Tibial nerve (tissue), 4 donors: ENCODE results near the gene KMT2E. TPM values are rescaled to one million over a fixed set of nuclear protein-coding genes. Genes with fewer than 3 reads are reported as not detected.

Experiments used
- DNase-seq, 2 donors: peaks; one replicate each; pipeline ENCODE4 v3.0.0-alpha.2; 2019; ENCODE audit warnings: low spot score in 2 of 2
- H3K27ac ChIP-seq, 4 donors: fragments of 200-600 bp; sonication (generic) in 3 of 4; one replicate each; pipeline ENCODE4 v1.5.1; 2017 to 2019; ENCODE audit warnings: mild to moderate bottlenecking in 1 of 4
- H3K27me3 ChIP-seq, 2 donors: fragments of 200-600 bp; sonication (generic) in 1 of 2; one replicate each; pipeline versions ENCODE4 v1.5.1 to v1.6.0; 2017 to 2019
- H3K36me3 ChIP-seq, 3 donors: fragments of 200-600 bp; sonication (generic); one replicate each; pipeline ENCODE4 v1.5.1; 2018 to 2019
- H3K4me1 ChIP-seq, 4 donors: fragments of 200-600 bp; sonication (generic) in 3 of 4; one replicate each; pipeline ENCODE4 v1.5.1; 2017 to 2019
- H3K4me3 ChIP-seq, 4 donors: fragments of 200-600 bp; sonication (generic) in 3 of 4; one replicate each; pipeline ENCODE4 v1.5.1; 2017 to 2019; ENCODE audit warnings: mild to moderate bottlenecking in 1 of 4, moderate library complexity in 1 of 4
- H3K9me3 ChIP-seq, 4 donors: fragments of 200-600 bp; sonication (generic) in 3 of 4; one replicate each; pipeline ENCODE4 v1.5.1; 2017 to 2019
- CTCF ChIP-seq, 5 experiments: fragments of 200-600 bp in 3 of 5; fragments of 450-650 bp in 2 of 5; sonication (generic) in 3 of 5; IDR thresholded peaks; one replicate each; pipeline ENCODE4 v1.5.1; 2016 to 2019; ENCODE audit warnings: antibody characterized with exemption in 5 of 5, mild to moderate bottlenecking in 3 of 5, moderate library complexity in 2 of 5
- EP300 ChIP-seq, 2 donors: sonication (generic); formaldehyde crosslinking; IDR thresholded peaks; one replicate each; pipeline ENCODE4 v1.6.1; 2017; ENCODE audit warnings: antibody characterized with exemption in 2 of 2, mild to moderate bottlenecking in 1 of 2
- POLR2A ChIP-seq, 2 donors: fragments of 450-650 bp; IDR thresholded peaks; one replicate each; pipeline ENCODE4 v1.6.1; 2017; ENCODE audit warnings: antibody characterized with exemption in 2 of 2, mild to moderate bottlenecking in 2 of 2, moderate library complexity in 2 of 2
- WGBS, 2 donors: methylation state at CpG; one replicate each; pipeline ENCODE4 v1.1.5; 2018; 5-methylcytosine and 5-hydroxymethylcytosine counted together
- total RNA-seq, 4 donors: library from RNA; depleted of rRNA; stranded (reverse); fragments of >200 nt; gene quantifications; one replicate each; pipeline ENCODE4 v1.1.0, GENCODE V29; 2016

Gene KMT2E
- total RNA-seq, 4 donors from 2014 or later: 91.4 to 141 (median 132) TPM

- Histone ChIP-seq H3K27ac (no peak overlapping the region), H3K4me3 (no peak overlapping the region), H3K27me3 (no peaks in the 10 kb centered on the region), H3K36me3 (peaks cover 0 to 63% (median 0%) of the 10 kb centered on the region in 3 donors), H3K9me3 (no peaks in the 10 kb centered on the region), H3K4me1 (no peaks in the 10 kb centered on the region)
- WGBS, 2 donors: 88% methylated on average over 7 of the region's 7 CpGs
- DNase-seq: no peak
- no peak for TF ChIP-seq EP300 (IDR thresholded peaks at IDR 0.05)
These were observed 119.4 kb downstream of the KMT2E start for GRCh38 chr7:105133358-105133757.

- DNase-seq: no peak
- no peaks in the 10 kb centered on the region for H3K27me3 ChIP-seq
- no peak overlapping the region for H3K4me3 ChIP-seq
- H3K4me1 ChIP-seq: no peaks in the 10 kb centered on the region
- no peak overlapping the region for H3K27ac ChIP-seq
- 81 to 87% methylated on average over 9 of the region's 9 CpGs for WGBS, 2 donors
- TF ChIP-seq CTCF (IDR thresholded peaks at IDR 0.05) (no peak), POLR2A (IDR thresholded peaks at IDR 0.05) (no peak), EP300 (IDR thresholded peaks at IDR 0.05) (no peak)
- no peaks in the 10 kb centered on the region for H3K9me3 ChIP-seq
- peaks cover 0 to 65% (median 0%) of the 10 kb centered on the region in 3 donors for H3K36me3 ChIP-seq
These were observed 120.1 kb downstream of the KMT2E start for GRCh38 chr7:105133986-105134655.

- Histone ChIP-seq H3K9me3 (no peaks in the 10 kb centered on the region), H3K4me1 (peaks cover 0 to 4% (median 0%) of the 10 kb centered on the region in 4 donors), H3K36me3 (peaks cover 0 to 80% (median 0%) of the 10 kb centered on the region in 3 donors), H3K27me3 (no peaks in the 10 kb centered on the region), H3K27ac (no peak overlapping the region), H3K4me3 (no peak overlapping the region)
- DNase-seq: no peak
- 80 to 84% methylated on average over 3 of the region's 3 CpGs for WGBS, 2 donors
- no peak for TF ChIP-seq CTCF (IDR thresholded peaks at IDR 0.05)
- no peak for TF ChIP-seq EP300 (IDR thresholded peaks at IDR 0.05)
- no peak for TF ChIP-seq POLR2A (IDR thresholded peaks at IDR 0.05)
These were observed 122.2 kb downstream of the KMT2E start for GRCh38 chr7:105136221-105136620.

GRCh38 chr7:105137898-105138297 lies 123.9 kb downstream of the KMT2E start:
- H3K4me3 ChIP-seq: no peak overlapping the region

GRCh38 chr7:105139381-105139780 lies 125.4 kb downstream of the KMT2E start:
- no peaks in the 10 kb centered on the region for H3K9me3 ChIP-seq
- H3K27me3 ChIP-seq: no peaks in the 10 kb centered on the region
- peaks cover 0 to 7% (median 0%) of the 10 kb centered on the region in 4 donors for H3K4me1 ChIP-seq
- peaks cover 0 to 72% (median 0%) of the 10 kb centered on the region in 3 donors for H3K36me3 ChIP-seq
- H3K4me3 ChIP-seq: no peak overlapping the region
- no peak for TF ChIP-seq POLR2A (IDR thresholded peaks at IDR 0.05)
- no peak for TF ChIP-seq EP300 (IDR thresholded peaks at IDR 0.05)
- TF ChIP-seq CTCF (IDR thresholded peaks at IDR 0.05): no peak
- no peak overlapping the region for H3K27ac ChIP-seq
- DNase-seq: no peak

More at GRCh38 chr7:105137898-105138297, 123.9 kb downstream of the KMT2E start:
- DNase-seq: no peak
- peaks cover 0 to 7% (median 0%) of the 10 kb centered on the region in 4 donors for H3K4me1 ChIP-seq
- no peak overlapping the region for H3K27ac ChIP-seq
- TF ChIP-seq CTCF (IDR thresholded peaks at IDR 0.05): no peak
- TF ChIP-seq EP300 (IDR thresholded peaks at IDR 0.05): no peak
- no peak for TF ChIP-seq POLR2A (IDR thresholded peaks at IDR 0.05)
- no peaks in the 10 kb centered on the region for H3K27me3 ChIP-seq
- H3K36me3 ChIP-seq: peaks cover 0 to 77% (median 0%) of the 10 kb centered on the region in 3 donors
- WGBS, 2 donors: 94% methylated on average over 4 of the region's 4 CpGs
- no peaks in the 10 kb centered on the region for H3K9me3 ChIP-seq
